Measurements from ENCODE around the gene CPNE4.

DNA sequence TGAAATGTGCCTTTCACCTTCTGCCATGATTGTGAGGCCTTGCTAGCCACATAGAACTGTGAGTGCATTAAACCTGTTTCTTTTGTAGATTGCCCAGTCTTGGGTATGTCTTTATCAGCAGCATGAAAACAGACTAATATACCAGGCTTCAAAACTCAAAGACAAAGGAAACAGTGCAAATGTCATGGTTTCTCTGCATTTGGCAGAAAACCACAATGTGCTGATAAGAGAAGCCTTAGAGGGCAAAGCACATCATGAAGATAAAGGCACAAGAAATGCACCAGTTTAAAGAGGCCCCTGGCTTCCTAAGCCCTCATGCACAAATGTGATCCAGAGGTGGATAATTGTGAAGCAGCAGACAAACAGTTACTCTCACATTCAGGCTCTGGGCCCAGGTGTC, 259.2 kb downstream of the CPNE4 start:
- TF ChIP-seq, protein P1, sequence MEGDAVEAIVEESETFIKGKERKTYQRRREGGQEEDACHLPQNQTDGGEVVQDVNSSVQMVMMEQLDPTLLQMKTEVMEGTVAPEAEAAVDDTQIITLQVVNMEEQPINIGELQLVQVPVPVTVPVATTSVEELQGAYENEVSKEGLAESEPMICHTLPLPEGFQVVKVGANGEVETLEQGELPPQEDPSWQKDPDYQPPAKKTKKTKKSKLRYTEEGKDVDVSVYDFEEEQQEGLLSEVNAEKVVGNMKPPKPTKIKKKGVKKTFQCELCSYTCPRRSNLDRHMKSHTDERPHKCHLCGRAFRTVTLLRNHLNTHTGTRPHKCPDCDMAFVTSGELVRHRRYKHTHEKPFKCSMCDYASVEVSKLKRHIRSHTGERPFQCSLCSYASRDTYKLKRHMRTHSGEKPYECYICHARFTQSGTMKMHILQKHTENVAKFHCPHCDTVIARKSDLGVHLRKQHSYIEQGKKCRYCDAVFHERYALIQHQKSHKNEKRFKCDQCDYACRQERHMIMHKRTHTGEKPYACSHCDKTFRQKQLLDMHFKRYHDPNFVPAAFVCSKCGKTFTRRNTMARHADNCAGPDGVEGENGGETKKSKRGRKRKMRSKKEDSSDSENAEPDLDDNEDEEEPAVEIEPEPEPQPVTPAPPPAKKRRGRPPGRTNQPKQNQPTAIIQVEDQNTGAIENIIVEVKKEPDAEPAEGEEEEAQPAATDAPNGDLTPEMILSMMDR (conservative IDR thresholded peaks at IDR 0.05; ENCODE audit: low read depth, low read length) = no peak
- TF ChIP-seq EZH2 (IDR thresholded peaks at IDR 0.05; ENCODE audit: borderline replicate concordance, low read depth, low read length, poor library complexity, severe bottlenecking) = no peak

Measured in A673 (cell line).